Measurements from ENCODE around the gene ALG11. TPM values are rescaled to one million over a fixed set of nuclear protein-coding genes. Genes with fewer than 3 reads are reported as not detected.
A peak's percentile ranks its signal among the peaks of the same experiment; 100 is the strongest.

ALG11 gene
- total RNA-seq, 1 donor from 2014 or later = 22.7 TPM

DNA sequence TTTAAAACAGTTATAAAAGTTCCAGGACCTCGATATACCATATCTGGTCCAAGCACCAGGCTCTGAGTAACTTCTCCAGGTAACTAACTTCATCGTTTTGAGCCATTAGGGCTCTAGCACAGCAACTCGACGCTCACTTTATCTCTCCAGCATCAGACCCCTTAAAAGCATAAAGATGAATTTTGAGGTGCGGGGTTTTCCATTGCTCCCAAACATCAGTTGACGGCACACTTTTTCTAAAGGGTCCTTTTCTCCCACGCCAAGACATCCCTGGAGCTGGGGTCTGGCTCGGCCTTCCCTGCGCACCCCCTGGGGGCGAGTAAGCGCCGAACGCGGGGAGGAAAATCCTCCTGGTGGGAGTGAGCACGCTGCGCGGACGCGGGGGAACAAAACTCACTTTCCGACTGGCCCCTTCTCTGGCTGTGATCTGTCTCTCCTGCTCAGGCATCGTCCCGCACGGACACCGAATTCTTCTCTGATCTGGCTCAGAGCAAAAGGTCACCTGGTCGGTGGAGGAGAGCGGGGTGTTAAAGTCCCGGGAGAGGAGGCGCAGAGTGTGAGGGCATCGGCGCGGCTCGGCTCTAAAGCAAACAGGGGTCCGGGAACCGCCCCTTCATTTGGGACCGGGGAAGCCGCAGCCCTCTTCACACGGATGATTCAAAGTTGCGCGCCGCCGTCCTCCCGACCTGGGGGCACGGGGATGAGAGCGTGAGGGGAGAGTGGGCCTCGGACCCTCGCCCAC lies 1.1 kb upstream of the ALG11 start, which contains the start of gene ATP7B:
TSS of gene ATP7B (minus strand) at position 561 of the 742 bp plus-strand sequence. CDS start at position 448, 113 bp downstream.
- DNase-seq = no peak
- TF ChIP-seq, protein P1, sequence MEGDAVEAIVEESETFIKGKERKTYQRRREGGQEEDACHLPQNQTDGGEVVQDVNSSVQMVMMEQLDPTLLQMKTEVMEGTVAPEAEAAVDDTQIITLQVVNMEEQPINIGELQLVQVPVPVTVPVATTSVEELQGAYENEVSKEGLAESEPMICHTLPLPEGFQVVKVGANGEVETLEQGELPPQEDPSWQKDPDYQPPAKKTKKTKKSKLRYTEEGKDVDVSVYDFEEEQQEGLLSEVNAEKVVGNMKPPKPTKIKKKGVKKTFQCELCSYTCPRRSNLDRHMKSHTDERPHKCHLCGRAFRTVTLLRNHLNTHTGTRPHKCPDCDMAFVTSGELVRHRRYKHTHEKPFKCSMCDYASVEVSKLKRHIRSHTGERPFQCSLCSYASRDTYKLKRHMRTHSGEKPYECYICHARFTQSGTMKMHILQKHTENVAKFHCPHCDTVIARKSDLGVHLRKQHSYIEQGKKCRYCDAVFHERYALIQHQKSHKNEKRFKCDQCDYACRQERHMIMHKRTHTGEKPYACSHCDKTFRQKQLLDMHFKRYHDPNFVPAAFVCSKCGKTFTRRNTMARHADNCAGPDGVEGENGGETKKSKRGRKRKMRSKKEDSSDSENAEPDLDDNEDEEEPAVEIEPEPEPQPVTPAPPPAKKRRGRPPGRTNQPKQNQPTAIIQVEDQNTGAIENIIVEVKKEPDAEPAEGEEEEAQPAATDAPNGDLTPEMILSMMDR (IDR thresholded peaks at IDR 0.05; ENCODE audit: borderline replicate concordance) = peak; percentile 30
- intact Hi-C loops (cut with micrococcal nuclease) = no loop called here

GRCh38 chr13:52012512-52012836 lies 276 bp downstream of the ALG11 start:
- intact Hi-C loops (cut with micrococcal nuclease) = no loop called here
- TF ChIP-seq, protein P1 (IDR thresholded peaks at IDR 0.05; ENCODE audit: borderline replicate concordance) = no peak
- Histone ChIP-seq H3K27me3 (ENCODE audit: low read depth) (no peaks in the 10 kb centered on the region), H3K27ac (replicated peaks) (peak overlapping the region; percentile 90), H3K4me1 (peaks cover 47% of the 10 kb centered on the region), H3K4me3 (peak overlapping the region; percentile 97), H3K36me3 (peaks cover 7% of the 10 kb centered on the region), H3K9me3 (replicated peaks) (no peaks in the 10 kb centered on the region)
- DNase-seq = no peak

More for the DNA sequence above, 1.1 kb upstream of the ALG11 start, which contains the start of gene ATP7B:
- H3K27ac ChIP-seq (replicated peaks) = peak within 1 kb of the TSS; percentile 90
- H3K36me3 ChIP-seq = no peaks in the 10 kb centered on the region
- peak within 1 kb of the TSS; percentile 97 for H3K4me3 ChIP-seq
- H3K27me3 ChIP-seq (ENCODE audit: low read depth) = no peaks in the 10 kb centered on the region
- H3K4me1 ChIP-seq = peaks cover 47% of the 10 kb centered on the region
- H3K9me3 ChIP-seq (replicated peaks) = no peaks in the 10 kb centered on the region

GRCh38 chr13:52016296-52016695 lies 4.1 kb downstream of the ALG11 start:
- intact Hi-C loops (cut with micrococcal nuclease) = no loop called here
- peaks cover 34% of the 10 kb centered on the region for H3K4me1 ChIP-seq
- no peaks in the 10 kb centered on the region for H3K27me3 ChIP-seq (ENCODE audit: low read depth)
- no peaks in the 10 kb centered on the region for H3K9me3 ChIP-seq (replicated peaks)
- no peak overlapping the region for H3K4me3 ChIP-seq
- peaks cover 40% of the 10 kb centered on the region for H3K36me3 ChIP-seq
- no peak for DNase-seq
- TF ChIP-seq, protein P1 (IDR thresholded peaks at IDR 0.05; ENCODE audit: borderline replicate concordance) = no peak
- no peak overlapping the region for H3K27ac ChIP-seq (replicated peaks)

DNA sequence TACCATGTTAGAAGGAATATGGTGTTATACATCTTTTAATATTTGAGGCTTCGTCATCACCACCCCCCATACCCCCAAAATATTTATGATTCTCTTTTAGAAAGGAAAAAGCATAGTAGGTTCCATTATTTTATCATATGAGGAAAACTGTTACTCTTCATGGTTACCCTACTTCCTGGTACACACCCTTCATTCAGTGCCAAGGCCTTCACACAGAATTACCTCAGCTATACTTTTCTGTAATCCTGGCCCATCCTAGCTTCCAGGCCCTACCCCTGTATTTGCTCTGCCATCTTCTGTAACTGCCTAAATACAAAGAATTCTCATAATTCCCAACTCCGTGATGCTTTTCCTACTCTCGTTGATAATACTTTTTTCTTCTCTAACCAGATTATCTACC lies 8.0 kb downstream of the ALG11 start:
- Histone ChIP-seq H3K9me3 (replicated peaks) (no peaks in the 10 kb centered on the region), H3K36me3 (peaks cover 75% of the 10 kb centered on the region), H3K4me3 (no peak overlapping the region), H3K27me3 (ENCODE audit: low read depth) (no peaks in the 10 kb centered on the region), H3K27ac (replicated peaks) (no peak overlapping the region), H3K4me1 (peaks cover 6% of the 10 kb centered on the region)
- TF ChIP-seq, protein P1 (IDR thresholded peaks at IDR 0.05; ENCODE audit: borderline replicate concordance) = no peak
- intact Hi-C loops (cut with micrococcal nuclease) = no loop called here
- DNase-seq = no peak

DNA sequence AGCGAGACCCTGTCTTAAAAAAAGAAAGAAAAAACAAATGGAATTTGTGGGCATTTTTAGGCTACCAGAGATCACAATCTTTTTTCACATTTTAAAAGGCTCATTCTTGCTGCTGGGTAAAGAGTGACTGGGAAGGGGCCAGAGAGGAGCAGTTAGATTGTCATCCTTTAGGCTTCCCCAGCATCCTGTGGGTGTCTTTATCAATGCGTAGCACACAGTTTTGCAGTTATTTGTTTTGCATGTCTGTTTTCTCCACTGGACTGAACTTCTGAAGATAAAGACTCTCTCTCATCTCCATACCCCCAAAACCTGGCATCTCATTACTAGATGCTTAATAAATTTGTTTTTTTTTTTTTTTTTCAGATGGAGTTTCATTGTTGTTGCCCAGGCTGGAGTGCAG lies 10.2 kb downstream of the ALG11 start:
- Histone ChIP-seq H3K27ac (replicated peaks) (no peak overlapping the region), H3K4me3 (no peak overlapping the region), H3K27me3 (ENCODE audit: low read depth) (no peaks in the 10 kb centered on the region), H3K9me3 (replicated peaks) (no peaks in the 10 kb centered on the region), H3K4me1 (peaks cover 7% of the 10 kb centered on the region), H3K36me3 (peaks cover 85% of the 10 kb centered on the region)
- DNase-seq = no peak
- TF ChIP-seq, protein P1 (IDR thresholded peaks at IDR 0.05; ENCODE audit: borderline replicate concordance) = no peak
- intact Hi-C loops (cut with micrococcal nuclease) = no loop called here
